ENCODE results near the gene PSD2. TPM values are rescaled to one million over a fixed set of nuclear protein-coding genes. Genes with fewer than 3 reads are reported as not detected.

Gene PSD2
- total and polyA plus RNA-seq, 12 donors, result 0.03 to 0.09 (median 0.08) TPM; not detected in 9

- no peak for ATAC-seq
- no peak for DNase-seq
- H3K36me3 ChIP-seq, result no peaks in the 10 kb centered on the region
- no peak overlapping the region for H3K4me3 ChIP-seq
- H3K27me3 ChIP-seq, result peaks cover 0 to 16% (median 0%) of the 10 kb centered on the region in 7 donors
- H3K9me3 ChIP-seq, result peaks cover 0 to 10% (median 0%) of the 10 kb centered on the region in 11 donors
- TF ChIP-seq, protein P1, sequence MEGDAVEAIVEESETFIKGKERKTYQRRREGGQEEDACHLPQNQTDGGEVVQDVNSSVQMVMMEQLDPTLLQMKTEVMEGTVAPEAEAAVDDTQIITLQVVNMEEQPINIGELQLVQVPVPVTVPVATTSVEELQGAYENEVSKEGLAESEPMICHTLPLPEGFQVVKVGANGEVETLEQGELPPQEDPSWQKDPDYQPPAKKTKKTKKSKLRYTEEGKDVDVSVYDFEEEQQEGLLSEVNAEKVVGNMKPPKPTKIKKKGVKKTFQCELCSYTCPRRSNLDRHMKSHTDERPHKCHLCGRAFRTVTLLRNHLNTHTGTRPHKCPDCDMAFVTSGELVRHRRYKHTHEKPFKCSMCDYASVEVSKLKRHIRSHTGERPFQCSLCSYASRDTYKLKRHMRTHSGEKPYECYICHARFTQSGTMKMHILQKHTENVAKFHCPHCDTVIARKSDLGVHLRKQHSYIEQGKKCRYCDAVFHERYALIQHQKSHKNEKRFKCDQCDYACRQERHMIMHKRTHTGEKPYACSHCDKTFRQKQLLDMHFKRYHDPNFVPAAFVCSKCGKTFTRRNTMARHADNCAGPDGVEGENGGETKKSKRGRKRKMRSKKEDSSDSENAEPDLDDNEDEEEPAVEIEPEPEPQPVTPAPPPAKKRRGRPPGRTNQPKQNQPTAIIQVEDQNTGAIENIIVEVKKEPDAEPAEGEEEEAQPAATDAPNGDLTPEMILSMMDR (IDR thresholded peaks at IDR 0.05), result no peak
- intact Hi-C loops (cut with DNase I), result no loop called here
- H3K27ac ChIP-seq, result no peak overlapping the region
- WGBS, 2 donors, result 75 to 76% methylated on average over 8 of the region's 8 CpGs
- H3K4me1 ChIP-seq, result no peaks in the 10 kb centered on the region
Observed at GRCh38 chr5:139828207-139828895, 32.7 kb downstream of the PSD2 start.

GRCh38 chr5:139829471-139829870 is 33.9 kb downstream of the PSD2 start:
- TF ChIP-seq, protein P1 (IDR thresholded peaks at IDR 0.05), result no peak
- 82 to 91% methylated on average over 6 of the region's 6 CpGs for WGBS, 2 donors
- Histone ChIP-seq H3K27ac (no peak overlapping the region), H3K4me3 (no peak overlapping the region), H3K9me3 (peaks cover 0 to 10% (median 0%) of the 10 kb centered on the region in 11 donors), H3K27me3 (peaks cover 0 to 17% (median 0%) of the 10 kb centered on the region in 7 donors), H3K36me3 (no peaks in the 10 kb centered on the region), H3K4me1 (no peaks in the 10 kb centered on the region)
- ATAC-seq, result no peak
- intact Hi-C loops (cut with DNase I), result no loop called here
- no peak for DNase-seq

- Histone ChIP-seq H3K4me3 (no peak overlapping the region), H3K27ac (no peak overlapping the region), H3K27me3 (peaks cover 0 to 27% (median 11%) of the 10 kb centered on the region in 7 donors), H3K36me3 (no peaks in the 10 kb centered on the region), H3K9me3 (peaks cover 0 to 10% (median 0%) of the 10 kb centered on the region in 11 donors), H3K4me1 (no peaks in the 10 kb centered on the region)
- WGBS, 2 donors, result 60 to 65% methylated on average over 3 of the region's 3 CpGs
- ATAC-seq (no peak), DNase-seq (no peak)
- intact Hi-C loops (cut with DNase I), result no loop called here
- TF ChIP-seq, protein P1 (IDR thresholded peaks at IDR 0.05), result no peak
Observed at GRCh38 chr5:139831624-139832023, 36.0 kb downstream of the PSD2 start.

DNA sequence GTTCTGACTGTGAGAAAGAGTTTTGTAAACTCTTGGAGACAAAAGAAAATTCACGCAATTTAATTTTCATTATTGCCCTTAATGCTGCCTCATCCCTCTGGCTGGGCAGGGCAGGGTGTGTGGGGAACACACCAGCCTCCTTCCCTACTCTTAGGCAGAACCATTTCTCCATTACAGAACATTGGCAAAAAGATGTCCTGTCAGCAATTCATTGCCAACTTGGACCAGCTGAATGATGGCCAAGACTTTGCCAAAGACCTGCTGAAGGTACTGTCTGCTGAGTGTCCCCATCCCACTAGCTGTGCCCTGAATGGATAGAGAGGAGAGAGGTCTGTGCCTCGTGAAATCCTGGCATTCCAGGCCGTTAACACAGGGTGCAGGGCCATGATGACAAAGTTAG is 37.9 kb downstream of the PSD2 start:
- Histone ChIP-seq H3K36me3 (no peaks in the 10 kb centered on the region), H3K9me3 (peaks cover 0 to 10% (median 0%) of the 10 kb centered on the region in 11 donors), H3K27ac (no peak overlapping the region), H3K27me3 (peaks cover 0 to 32% (median 12%) of the 10 kb centered on the region in 7 donors), H3K4me3 (no peak overlapping the region), H3K4me1 (no peaks in the 10 kb centered on the region)
- ATAC-seq, result no peak
- TF ChIP-seq, protein P1 (IDR thresholded peaks at IDR 0.05), result no peak
- 45 to 50% methylated on average over 3 of the region's 3 CpGs for whole genome bisulfite sequencing, 2 donors
- DNase-seq, result no peak
- intact Hi-C loops (cut with DNase I), result no loop called here
